HG03095 (cell line): ENCODE data around the gene ULK3.

Experiments
- ATAC-seq: cut with Tn5 transposase; IDR thresholded peaks from one replicate; pipeline ENCODE4 v1.9.1; 2021; ENCODE audit warnings: moderate library complexity; ENCODE audit not compliant: unreplicated experiment

The ULK3 gene

DNA sequence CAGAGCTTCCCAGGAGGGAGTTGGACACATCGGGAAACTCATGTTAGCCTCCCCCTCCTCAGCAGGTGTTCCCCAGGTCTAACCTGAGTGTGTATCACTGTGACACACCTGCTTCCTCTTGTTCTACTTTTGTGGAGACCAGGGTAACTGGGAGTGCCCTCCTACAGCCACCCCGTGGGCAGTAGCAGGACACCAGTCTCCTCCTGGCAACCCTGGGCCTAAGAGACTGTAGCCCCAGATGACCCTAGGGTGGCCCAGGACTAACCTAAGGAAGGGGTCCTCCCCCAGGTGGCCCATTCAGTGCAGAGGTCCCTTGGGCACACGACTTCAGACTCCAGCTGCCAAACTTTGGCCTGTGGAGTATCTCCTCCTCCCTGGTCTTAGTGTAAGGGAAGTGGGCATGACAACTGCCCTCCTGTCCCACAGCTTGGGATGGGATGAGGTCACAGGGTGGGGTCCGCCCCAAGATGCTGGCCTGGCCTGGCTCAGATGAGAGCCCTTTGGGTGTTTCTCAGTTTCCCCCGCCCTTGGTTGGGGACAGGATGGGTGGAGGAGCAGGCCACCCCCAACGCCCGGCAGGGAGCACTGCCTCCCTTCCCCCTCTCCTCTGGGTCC lies 56.3 kb downstream of the ULK3 start:
- no peak for ATAC-seq
